CD14-positive monocyte (primary cell): ENCODE measurements around the gene CA7. TPM values are rescaled to one million over a fixed set of nuclear protein-coding genes. Genes with fewer than 3 reads are reported as not detected.

Source experiments
- DNase-seq, 3 donors: peaks; one replicate each; pipeline ENCODE4 v3.0.0-alpha.2; 2011 to 2022
- H2AFZ ChIP-seq: 2 replicates; pipeline ENCODE4 v1.6.0; 2012; ENCODE audit warnings: mild to moderate bottlenecking, low read depth, low read length, inconsistent platforms; ENCODE audit not compliant: insufficient read depth, poor library complexity, severe bottlenecking
- H3K27ac ChIP-seq, 2 donors: 1 replicate in 1 of 2; 2 replicates in 1 of 2; pipeline ENCODE4 v1.5.1; 2012 to 2013; ENCODE audit warnings: low read length in 2 of 2, control low read depth in 1 of 2, inconsistent platforms in 1 of 2, low read depth in 1 of 2, mild to moderate bottlenecking in 1 of 2
- H3K27me3 ChIP-seq, 2 donors: one replicate each; pipeline versions ENCODE4 v1.6.0 to v1.6.1; 2011 to 2013; ENCODE audit warnings: low read length in 2 of 2; ENCODE audit not compliant: control insufficient read depth in 2 of 2, insufficient read depth in 2 of 2
- H3K36me3 ChIP-seq, 2 donors: replicated peaks in 1 of 2; 1 replicate in 1 of 2; 2 replicates in 1 of 2; pipeline versions ENCODE4 v1.5.1 to v1.6.1; 2012 to 2013; ENCODE audit warnings: low read length in 2 of 2, control low read depth in 1 of 2, inconsistent platforms in 1 of 2, mild to moderate bottlenecking in 1 of 2; ENCODE audit not compliant: insufficient read depth in 2 of 2, control insufficient read depth in 1 of 2
- H3K4me1 ChIP-seq, 2 donors: 1 replicate in 1 of 2; 2 replicates in 1 of 2; pipeline versions ENCODE4 v1.5.1 to v1.6.1; 2012 to 2013; ENCODE audit warnings: low read length in 2 of 2, control low read depth in 1 of 2, inconsistent platforms in 1 of 2, mild to moderate bottlenecking in 1 of 2, moderate library complexity in 1 of 2; ENCODE audit not compliant: insufficient read depth in 2 of 2, control insufficient read depth in 1 of 2
- H3K4me2 ChIP-seq: replicated peaks from 2 replicates; pipeline ENCODE3; 2012; ENCODE audit warnings: low read length, moderate library complexity, mild to moderate bottlenecking; ENCODE audit not compliant: poor library complexity, severe bottlenecking; ENCODE audit errors: extremely low read depth
- H3K4me3 ChIP-seq, 3 experiments: fragments of 200-600 bp in 1 of 3; sonication (generic) in 1 of 3; replicated peaks in 1 of 3; 1 replicate in 2 of 3; 2 replicates in 1 of 3; pipeline ENCODE4 v1.5.1; 2011 to 2013; ENCODE audit warnings: low read length in 3 of 3, mild to moderate bottlenecking in 3 of 3, control low read depth in 2 of 3, low read depth in 2 of 3, inconsistent platforms in 1 of 3, moderate library complexity in 1 of 3
- H3K79me2 ChIP-seq: 2 replicates; pipeline ENCODE4 v1.6.0; 2012; ENCODE audit warnings: mild to moderate bottlenecking, control low read depth, inconsistent platforms, low read length, moderate library complexity; ENCODE audit not compliant: insufficient read depth
- H3K9ac ChIP-seq: 2 replicates; pipeline ENCODE4 v1.6.0; 2017; ENCODE audit warnings: low read length, mild to moderate bottlenecking; ENCODE audit not compliant: insufficient read depth, poor library complexity, severe bottlenecking
- H3K9me3 ChIP-seq, 2 donors: replicated peaks in 1 of 2; 1 replicate in 1 of 2; 2 replicates in 1 of 2; pipeline versions ENCODE4 v1.5.1 to v1.6.1; 2012 to 2013; ENCODE audit warnings: low read length in 2 of 2, control low read depth in 1 of 2; ENCODE audit not compliant: control insufficient read depth in 1 of 2, insufficient read depth in 1 of 2
- H4K20me1 ChIP-seq: 2 replicates; pipeline ENCODE4 v1.6.0; 2012; ENCODE audit warnings: mild to moderate bottlenecking, low read length, control low read depth, moderate library complexity; ENCODE audit not compliant: insufficient read depth
- H3K27ac Mint-ChIP-seq, 7 donors: one replicate each; pipeline ENCODE4 v1.8.0; 2020; ENCODE audit warnings: mild to moderate bottlenecking in 7 of 7, mixed read lengths in 7 of 7, moderate library complexity in 6 of 7, inconsistent platforms in 2 of 7
- H3K27me3 Mint-ChIP-seq, 3 donors: one replicate each; pipeline ENCODE4 v1.8.0; 2021 to 2022; ENCODE audit warnings: low read depth in 3 of 3, mild to moderate bottlenecking in 3 of 3, mixed read lengths in 3 of 3, moderate library complexity in 3 of 3, inconsistent platforms in 1 of 3
- H3K36me3 Mint-ChIP-seq, 2 donors: one replicate each; pipeline ENCODE4 v1.8.0; 2020; ENCODE audit warnings: mixed read lengths in 2 of 2, inconsistent platforms in 1 of 2, mild to moderate bottlenecking in 1 of 2
- H3K4me1 Mint-ChIP-seq: one replicate; pipeline ENCODE4 v1.8.0; 2020; ENCODE audit warnings: mild to moderate bottlenecking, mixed read lengths
- H3K4me3 Mint-ChIP-seq, 2 donors: one replicate each; pipeline ENCODE4 v1.8.0; 2020; ENCODE audit warnings: mild to moderate bottlenecking in 2 of 2, mixed read lengths in 2 of 2, moderate library complexity in 1 of 2
- H3K9me3 Mint-ChIP-seq, 7 donors: one replicate each; pipeline ENCODE4 v1.8.0; 2020 to 2022; ENCODE audit warnings: mixed read lengths in 7 of 7, mild to moderate bottlenecking in 6 of 7, moderate library complexity in 6 of 7, inconsistent platforms in 2 of 7
- CTCF ChIP-seq: fragments of 200-600 bp; IDR thresholded peaks from one replicate; pipeline ENCODE4 v1.8.0; 2022; ENCODE audit warnings: antibody characterized with exemption, mild to moderate bottlenecking
- WGBS: methylation state at CpG from one replicate; pipeline ENCODE4 v1.1.5; 2013; ENCODE audit warnings: missing lambda C conversion rate; ENCODE audit not compliant: insufficient coverage; 5-methylcytosine and 5-hydroxymethylcytosine counted together
- intact Hi-C, 2 donors: fragments of 100-400 bp; cut with micrococcal nuclease; formaldehyde crosslinking; loops; one replicate each; pipeline versions ENCODE4 v1.15.0 to v1.15.1; 2023
- polyA plus RNA-seq, 3 donors: library from polyadenylated mRNA; depleted of rRNA in 1 of 3; unstranded in 2 of 3; stranded (reverse) in 1 of 3; fragments of 300-500 nt in 2 of 3; fragments of >200 nt in 1 of 3; fragmentation: Illumina TruSeq in 2 of 3; gene quantifications; 1 replicate in 2 of 3; 2 replicates in 1 of 3; pipeline ENCODE4 v1.2.3, GENCODE V29; 2012 to 2021

The CA7 gene
- polyA plus RNA-seq, 3 donors, result not detected

DNA sequence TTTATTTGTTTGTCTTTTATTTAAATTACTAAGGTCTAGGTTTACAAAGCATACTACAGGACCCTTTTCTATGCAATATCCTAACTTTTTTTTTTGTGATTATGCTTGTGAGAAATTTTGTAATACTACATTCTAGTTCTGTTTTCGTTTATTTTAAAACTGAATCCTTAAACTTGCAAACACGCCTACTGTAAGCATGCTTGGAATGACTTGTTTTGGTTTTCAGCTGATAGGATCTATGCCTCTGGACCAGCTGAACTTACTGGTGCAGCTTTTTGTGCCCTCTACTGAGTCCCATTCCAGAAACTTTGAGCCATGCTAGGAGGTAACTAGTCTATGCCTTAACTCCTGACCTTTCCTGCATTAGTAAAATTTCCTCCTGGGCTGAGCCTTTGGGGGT is 42.1 kb downstream of the CA7 start:
- no peak overlapping the region for H3K4me3 Mint-ChIP-seq
- H3K27me3 ChIP-seq, result peaks cover 7 to 9% of the 10 kb centered on the region in 2 donors
- H3K36me3 ChIP-seq, result peaks cover 3 to 13% of the 10 kb centered on the region in 2 donors
- H3K27me3 Mint-ChIP-seq, result peaks cover 8 to 12% (median 11%) of the 10 kb centered on the region in 3 donors
- DNase-seq, result no peak
- H3K9me3 Mint-ChIP-seq, result peaks cover 0 to 3% (median 0%) of the 10 kb centered on the region in 7 donors
- no peak overlapping the region for H2AFZ ChIP-seq
- H3K9me3 ChIP-seq, result no peaks in the 10 kb centered on the region
- intact Hi-C loops, result no loop called here
- H3K4me1 Mint-ChIP-seq, result no peaks in the 10 kb centered on the region
- H3K4me2 ChIP-seq, result no peak overlapping the region
- no peak overlapping the region for H3K4me3 ChIP-seq
- H3K27ac Mint-ChIP-seq, result no peak overlapping the region
- peaks cover 19 to 22% of the 10 kb centered on the region in 2 donors for H3K36me3 Mint-ChIP-seq
- 67% methylated on average over 1 of the region's 2 CpGs for WGBS
- no peaks in the 10 kb centered on the region for H3K79me2 ChIP-seq
- no peaks in the 10 kb centered on the region for H3K4me1 ChIP-seq
- no peak overlapping the region for H3K27ac ChIP-seq
- H4K20me1 ChIP-seq, result no peaks in the 10 kb centered on the region
- no peak for TF ChIP-seq CTCF
- H3K9ac ChIP-seq, result no peak overlapping the region

DNA sequence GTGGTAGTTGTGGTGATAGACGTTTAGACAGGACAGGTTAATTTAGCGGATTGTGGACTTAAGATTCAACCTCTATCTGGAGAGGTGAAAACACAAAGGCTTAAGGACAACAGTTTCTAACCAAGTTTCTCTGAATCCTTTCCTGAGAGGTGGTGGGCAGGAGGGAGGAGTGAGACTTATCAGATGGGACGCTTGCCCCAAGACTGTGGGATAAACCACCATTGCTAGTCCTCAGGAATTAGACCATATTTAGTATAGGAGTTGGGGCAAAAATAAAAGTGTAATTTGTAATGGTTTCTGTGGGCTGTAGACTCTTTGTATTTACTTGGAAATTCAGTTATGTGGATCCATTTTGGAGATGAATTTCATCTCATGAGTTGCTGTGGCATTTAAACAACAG is 42.7 kb downstream of the CA7 start:
- DNase-seq, result no peak
- H3K36me3 ChIP-seq, result peaks cover 3 to 13% of the 10 kb centered on the region in 2 donors
- H3K27me3 ChIP-seq, result peaks cover under 1 to 3% of the 10 kb centered on the region in 2 donors
- Mint-ChIP-seq H3K27ac (no peak overlapping the region), H3K36me3 (peaks cover 21 to 22% of the 10 kb centered on the region in 2 donors), H3K4me3 (no peak overlapping the region), H3K4me1 (no peaks in the 10 kb centered on the region), H3K9me3 (peaks cover 0 to 3% (median 0%) of the 10 kb centered on the region in 7 donors), H3K27me3 (peaks cover 5 to 8% (median 8%) of the 10 kb centered on the region in 3 donors)
- no peaks in the 10 kb centered on the region for H3K79me2 ChIP-seq
- no peak for TF ChIP-seq CTCF
- no peak overlapping the region for H3K4me3 ChIP-seq
- H3K27ac ChIP-seq, result no peak overlapping the region
- no peak overlapping the region for H3K9ac ChIP-seq
- intact Hi-C loops, result no loop called here
- WGBS, result no CpG with 5 or more reads among the region's 3 CpGs
- H3K9me3 ChIP-seq, result no peaks in the 10 kb centered on the region
- no peaks in the 10 kb centered on the region for H3K4me1 ChIP-seq
- no peak overlapping the region for H3K4me2 ChIP-seq
- no peaks in the 10 kb centered on the region for H4K20me1 ChIP-seq
- no peak overlapping the region for H2AFZ ChIP-seq
